K562 (cell line): ENCODE data around the gene LY6G6F.

ENCODE experiments used
- CTCF ChIP-seq, 3 experiments: IDR thresholded peaks in 2 of 3; conservative IDR thresholded peaks in 1 of 3; 2 replicates each; pipeline ENCODE4 v1.5.1; 2011 to 2012; ENCODE audit warnings: low read length in 3 of 3, mild to moderate bottlenecking in 3 of 3, control low read depth in 2 of 3, improper control_type of control experiment in 1 of 3, inconsistent platforms in 1 of 3, low read depth in 1 of 3, mixed read lengths in 1 of 3, moderate library complexity in 1 of 3; ENCODE audit not compliant: insufficient read depth in 2 of 3
- EZH2 ChIP-seq: IDR thresholded peaks from 2 replicates; pipeline ENCODE4 v1.6.1; 2012; ENCODE audit warnings: low read depth, mild to moderate bottlenecking, inconsistent platforms, low read length, borderline replicate concordance
- LEF1 ChIP-seq: fragments of 450-650 bp; IDR thresholded peaks from 2 replicates; pipeline ENCODE4 v1.6.1; 2016; ENCODE audit warnings: mild to moderate bottlenecking
- MAX ChIP-seq: sonication (generic); formaldehyde crosslinking; IDR thresholded peaks from 2 replicates; pipeline ENCODE4 v1.9.0; 2022; ENCODE audit warnings: mild to moderate bottlenecking, missing genetic modification reagents
- MEIS2 ChIP-seq: fragments of 450-650 bp; IDR thresholded peaks from 2 replicates; pipeline ENCODE4 v1.6.1; 2014; ENCODE audit warnings: mild to moderate bottlenecking; ENCODE audit not compliant: partially characterized antibody
- PHF21A ChIP-seq: fragments of 450-650 bp; IDR thresholded peaks from 2 replicates; pipeline ENCODE4 v1.6.1; 2017; ENCODE audit warnings: low read depth, borderline replicate concordance
- POLR2A ChIP-seq: fragments of 450-650 bp; conservative IDR thresholded peaks from 2 replicates; pipeline ENCODE4 v1.6.1; 2016
- POLR3G ChIP-seq: IDR thresholded peaks from 2 replicates; pipeline ENCODE4 v1.6.1; 2011; ENCODE audit not compliant: insufficient read length, insufficient replicate concordance; ENCODE audit errors: extremely low read depth
- PRPF4 ChIP-seq: fragments of 200-400 bp; formaldehyde crosslinking; IDR thresholded peaks from one replicate; pipeline ENCODE4 v1.6.1; 2017; ENCODE audit warnings: low read length, low read depth, mild to moderate bottlenecking; ENCODE audit not compliant: insufficient read depth, poor library complexity, severe bottlenecking
- RAD21 ChIP-seq, 2 experiments: fragments of 250-450 bp in 1 of 2; fragments of 450-650 bp in 1 of 2; sonication (Bioruptor Pico) in 1 of 2; formaldehyde crosslinking in 1 of 2; IDR thresholded peaks in 1 of 2; conservative IDR thresholded peaks in 1 of 2; 2 replicates each; pipeline versions ENCODE4 v1.4.0 to v1.8.0; 2020 to 2022; ENCODE audit warnings: mild to moderate bottlenecking in 2 of 2, moderate library complexity in 1 of 2
- SMAD4 ChIP-seq: fragments of 250-450 bp; sonication (Bioruptor Pico); conservative IDR thresholded peaks from 2 replicates; pipeline ENCODE4 v1.8.0; 2021; ENCODE audit warnings: inconsistent platforms, mild to moderate bottlenecking, moderate library complexity
- ZNF121 ChIP-seq: sonication (generic); formaldehyde crosslinking; conservative IDR thresholded peaks from 2 replicates; pipeline ENCODE4 v1.8.0; 2022; ENCODE audit warnings: missing genetic modification reagents
- ZSCAN29 ChIP-seq: fragments of 450-650 bp; IDR thresholded peaks from 2 replicates; pipeline ENCODE4 v1.6.1; 2017

DNA sequence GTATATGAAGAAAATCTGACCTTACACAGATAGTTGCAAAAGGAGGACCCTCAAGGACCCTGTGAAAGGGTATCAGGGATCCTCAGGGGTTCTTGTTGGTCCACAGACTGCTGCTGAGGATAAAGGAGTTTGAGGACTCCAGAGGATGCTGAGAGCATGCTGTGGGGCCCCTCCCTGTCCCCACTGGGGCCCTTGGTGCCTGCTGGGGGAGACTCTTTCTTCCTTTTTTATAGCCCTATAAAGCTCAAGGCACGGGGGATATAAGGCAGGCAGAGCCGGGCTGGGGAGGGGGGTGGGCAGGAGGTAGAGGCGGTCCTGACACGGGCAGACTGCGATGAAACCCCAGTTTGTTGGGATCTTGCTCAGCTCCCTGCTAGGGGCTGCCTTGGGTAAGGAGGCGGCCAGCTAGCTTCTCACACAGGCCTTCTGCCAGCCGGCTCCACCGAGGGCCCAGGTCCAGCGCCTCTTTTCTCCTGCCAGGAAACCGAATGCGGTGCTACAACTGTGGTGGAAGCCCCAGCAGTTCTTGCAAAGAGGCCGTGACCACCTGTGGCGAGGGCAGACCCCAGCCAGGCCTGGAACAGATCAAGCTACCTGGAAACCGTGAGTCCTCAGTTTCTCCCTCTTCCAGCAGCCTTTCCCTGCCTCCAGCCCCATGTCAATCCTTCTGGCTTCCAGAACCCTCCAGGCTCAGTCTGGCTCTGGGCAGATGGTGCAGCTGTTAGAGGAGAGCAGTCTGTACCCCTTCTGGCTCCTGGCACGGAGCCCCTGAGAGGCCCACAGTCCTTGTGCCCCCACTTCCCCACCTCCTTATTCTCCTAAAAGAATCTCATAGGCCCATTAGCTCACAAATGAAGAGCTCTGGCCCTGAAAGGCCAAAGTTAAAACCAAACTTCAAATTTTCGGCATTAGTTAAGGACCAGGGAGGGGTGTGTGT lies 8.6 kb downstream of the LY6G6F start, which contains the start of gene LY6G6D:
- TF ChIP-seq ZNF121 (CRISPR knock-in tag) (no peak), MEIS2 (no peak), LEF1 (no peak), RAD21 (CRISPR knock-in tag; conservative IDR thresholded peaks at IDR 0.05 in 1 of 2, IDR thresholded peaks at IDR 0.05 in 1 of 2) (no peak), PRPF4 (no peak), ZSCAN29 (no peak), SMAD4 (CRISPR knock-in tag) (no peak), CTCF (IDR thresholded peaks at IDR 0.05 in 2 of 3, conservative IDR thresholded peaks at IDR 0.05 in 1 of 3; ENCODE audit: insufficient read depth in 2 of 3, low read depth in 1 of 3, low read length in 3 of 3) (no peak), POLR2A (no peak), PHF21A (no peak), POLR3G (no peak), EZH2 (no peak), MAX (CRISPR knock-in tag) (0 out of 2 replicates have a peak, but pooled peaks have one; percentile 14)
